NCI-H2196 (cell line): Measurements from ENCODE around the gene IZUMO4.
"Not testable (repeated sequence)": the region's sequence is repeated elsewhere in the genome, so short reads cannot be mapped to it uniquely, and the experiment has no call there.

ENCODE experiments used
- DNase-seq: peaks from one replicate; lab custom pipeline; 2025; ENCODE audit not compliant: unreplicated experiment; lab: John Stamatoyannopoulos, UW

IZUMO4 gene

GRCh38 chr19:2080336-2080988, 16.3 kb upstream of the IZUMO4 start:
- no peak for DNase-seq

- no peak for DNase-seq
These were observed 14.6 kb upstream of the IZUMO4 start for GRCh38 chr19:2081873-2082810.

- no peak for DNase-seq
These were observed 13.4 kb upstream of the IZUMO4 start for GRCh38 chr19:2083174-2083854.

- DNase-seq, result no peak
These were observed 11.6 kb upstream of the IZUMO4 start for GRCh38 chr19:2084993-2085720.

- DNase-seq, result peak; percentile 29
These were observed 9.8 kb upstream of the IZUMO4 start for GRCh38 chr19:2086695-2087620.

GRCh38 chr19:2087621-2088100, 9.1 kb upstream of the IZUMO4 start:
- no peak for DNase-seq

- DNase-seq, result no peak
These were observed 7.6 kb upstream of the IZUMO4 start for GRCh38 chr19:2089001-2089711.

GRCh38 chr19:2089727-2090053, 7.0 kb upstream of the IZUMO4 start:
- no peak for DNase-seq

- DNase-seq, result not testable (repeated sequence)
These were observed 4.7 kb upstream of the IZUMO4 start for GRCh38 chr19:2091926-2092525.

GRCh38 chr19:2096034-2096479, 658 bp upstream of the IZUMO4 start, which contains the start of gene MOB3A:
Gene MOB3A (minus strand): TSS chr19:2096326. CDS start chr19:2078560, 17,766 bp downstream.
- DNase-seq, result peak; percentile 95

GRCh38 chr19:2097203-2097885, 629 bp downstream of the IZUMO4 start:
- peak; percentile 44 for DNase-seq

GRCh38 chr19:2097886-2098327, 1.2 kb downstream of the IZUMO4 start:
- DNase-seq, result no peak

GRCh38 chr19:2099054-2099501, 2.4 kb downstream of the IZUMO4 start:
- DNase-seq, result no peak

GRCh38 chr19:2099937-2100718, 3.4 kb downstream of the IZUMO4 start:
- no peak for DNase-seq

- no peak for DNase-seq
These were observed 4.0 kb downstream of the IZUMO4 start for GRCh38 chr19:2100719-2101061.

- DNase-seq, result no peak
These were observed 5.0 kb downstream of the IZUMO4 start for GRCh38 chr19:2101417-2102335.
